22Rv1 (cell line): ENCODE measurements around the gene EXOC2.

Experiments
- CTCF ChIP-seq: fragments of 450-650 bp; IDR thresholded peaks from 2 replicates; pipeline ENCODE4 v1.5.1; 2017; ENCODE audit warnings: mild to moderate bottlenecking
- ZFX ChIP-seq: fragments of 450-650 bp; IDR thresholded peaks from 2 replicates; pipeline ENCODE4 v1.6.1; 2017; ENCODE audit warnings: antibody characterized with exemption, borderline replicate concordance

GRCh38 chr6:444653-445275 is 248.2 kb downstream of the EXOC2 start:
- TF ChIP-seq CTCF = no peak
- no peak for TF ChIP-seq ZFX
